ENCODE results near the gene MAP3K10. TPM values are rescaled to one million over a fixed set of nuclear protein-coding genes. Genes with fewer than 3 reads are reported as not detected.

Gene MAP3K10
- total and polyA plus RNA-seq, 9 of the 15 experiments (the other 6 are each of a cell fraction or from before 2014, with no cell fraction given) = 0.01 to 8.0 (median 2.7) TPM; not detected in 1

DNA sequence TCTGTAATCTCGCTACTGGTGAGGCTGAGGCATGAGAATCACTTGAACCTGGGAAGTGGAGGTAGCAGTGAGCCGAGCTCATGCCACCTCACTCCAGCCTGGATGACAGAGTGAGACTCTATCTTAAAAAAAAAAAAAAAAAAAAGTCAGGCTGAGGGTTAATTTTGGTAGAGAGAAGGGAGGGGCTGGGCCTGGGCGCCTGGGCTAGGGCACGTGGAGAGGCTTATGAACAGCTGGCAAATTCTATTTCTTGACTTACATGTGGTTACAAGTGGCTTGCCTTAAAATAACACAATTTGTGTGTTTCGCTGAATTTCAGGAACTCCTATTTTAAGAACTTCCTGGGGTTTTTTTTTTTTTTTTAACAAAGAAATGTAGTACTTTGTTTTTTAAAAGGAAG, 47.6 kb upstream of the MAP3K10 start (continued):
- TF ChIP-seq, protein P1, sequence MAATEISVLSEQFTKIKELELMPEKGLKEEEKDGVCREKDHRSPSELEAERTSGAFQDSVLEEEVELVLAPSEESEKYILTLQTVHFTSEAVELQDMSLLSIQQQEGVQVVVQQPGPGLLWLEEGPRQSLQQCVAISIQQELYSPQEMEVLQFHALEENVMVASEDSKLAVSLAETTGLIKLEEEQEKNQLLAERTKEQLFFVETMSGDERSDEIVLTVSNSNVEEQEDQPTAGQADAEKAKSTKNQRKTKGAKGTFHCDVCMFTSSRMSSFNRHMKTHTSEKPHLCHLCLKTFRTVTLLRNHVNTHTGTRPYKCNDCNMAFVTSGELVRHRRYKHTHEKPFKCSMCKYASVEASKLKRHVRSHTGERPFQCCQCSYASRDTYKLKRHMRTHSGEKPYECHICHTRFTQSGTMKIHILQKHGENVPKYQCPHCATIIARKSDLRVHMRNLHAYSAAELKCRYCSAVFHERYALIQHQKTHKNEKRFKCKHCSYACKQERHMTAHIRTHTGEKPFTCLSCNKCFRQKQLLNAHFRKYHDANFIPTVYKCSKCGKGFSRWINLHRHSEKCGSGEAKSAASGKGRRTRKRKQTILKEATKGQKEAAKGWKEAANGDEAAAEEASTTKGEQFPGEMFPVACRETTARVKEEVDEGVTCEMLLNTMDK (IDR thresholded peaks at IDR 0.05; ENCODE audit: borderline replicate concordance, insufficient read depth, low read depth, low read length, poor library complexity, severe bottlenecking) = no peak

DNA sequence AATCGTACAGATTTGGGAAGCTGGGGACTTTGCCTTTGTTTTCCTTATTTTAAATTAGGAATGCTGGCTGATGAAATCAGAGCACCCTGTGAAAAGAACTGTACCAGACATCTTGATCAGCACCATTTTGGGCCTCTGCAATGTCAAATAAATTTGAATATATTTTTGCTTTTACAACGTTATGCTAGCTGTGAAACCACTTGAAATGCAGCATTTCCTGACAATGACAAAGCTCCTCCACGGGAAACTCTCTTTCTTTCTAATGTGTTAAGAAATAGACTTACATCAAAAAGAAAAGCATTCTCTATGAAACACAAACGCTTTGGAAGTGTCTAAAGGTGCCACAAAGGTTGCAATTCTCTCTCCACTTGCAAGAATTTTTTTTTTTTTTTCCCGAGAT, 47.1 kb upstream of the MAP3K10 start:
- CTCF ChIA-PET (ENCODE audit: low intra/inter-chr PET ratio) = interaction anchor here (0.6 kb wide), 1 partner anchor 347 kb away, joined by 3 read pairs; no protein-coding TSS in a partner anchor
- no peaks in the 10 kb centered on the region for H3K79me2 ChIP-seq (ENCODE audit: control insufficient read depth, insufficient read depth, low read length)
- no peak for ATAC-seq
- WGBS (ENCODE audit: insufficient coverage, low coverage, missing lambda C conversion rate) = 3% methylated on average over 5 of the region's 5 CpGs
- H2AFZ ChIP-seq (ENCODE audit: low read depth, low read length) = no peak overlapping the region
- H4K20me1 ChIP-seq (replicated peaks; ENCODE audit: control insufficient read depth, insufficient read depth, low read length) = no peaks in the 10 kb centered on the region
- H3K27me3 ChIP-seq (ENCODE audit: control insufficient read depth in 2 of 2, insufficient read depth in 2 of 2, low read length in 2 of 2) = peaks cover 3 to 15% of the 10 kb centered on the region in 2 experiments; a peak in 3 of 5 replicates
- no peaks in the 10 kb centered on the region for H3K9me3 ChIP-seq (replicated peaks; ENCODE audit: control insufficient read depth, insufficient read depth, low read depth, low read length)
- POLR2A ChIA-PET = interaction anchor here (0.6 kb wide), 1 partner anchor 675 kb away, joined by 3 read pairs; no protein-coding TSS in a partner anchor
- in situ Hi-C loops (cut with MboI) = no loop called here
- H3K4me1 ChIP-seq (replicated peaks in 1 of 2; ENCODE audit: control insufficient read depth in 2 of 2, insufficient read depth in 2 of 2, low read length in 2 of 2) = peaks cover 0 to 6% of the 10 kb centered on the region in 2 experiments; a peak in 3 of 5 replicates
- FAIRE-seq = no peak
- no peak overlapping the region for H3K9ac ChIP-seq (ENCODE audit: insufficient read depth in 1 of 2, low read depth in 2 of 2, low read length in 2 of 2)
- no TSS peak for BruUV-seq (replicated peaks)
- no peaks in the 10 kb centered on the region for H3K9me1 ChIP-seq (ENCODE audit: control insufficient read depth, insufficient read depth, low read length)
- no peak overlapping the region for H3K4me3 ChIP-seq
- no peak overlapping the region for H3K4me2 ChIP-seq (ENCODE audit: insufficient read depth, low read length)
- TF ChIP-seq THAP12 (CRISPR knock-in tag; IDR thresholded peaks at IDR 0.05) = no peak
- no peak for TF ChIP-seq PHF21A (IDR thresholded peaks at IDR 0.05; ENCODE audit: borderline replicate concordance, low read depth)
- H3K36me3 ChIP-seq (ENCODE audit: control insufficient read depth, insufficient read depth, low read length) = no peaks in the 10 kb centered on the region
- intact Hi-C loops (cut with micrococcal nuclease) = loop anchor here (10.0 kb wide), 1 partner anchor 221 kb away; no protein-coding TSS in a partner anchor
- no peak for DNase-seq (ENCODE audit: extremely low read depth in 1 of 4, low spot score in 3 of 4)
- no peak overlapping the region for H3K27ac ChIP-seq (ENCODE audit: extremely low read depth, low read depth, low read length)

All from K562 (cell line).